H1 (cell line): ENCODE data around the gene DBF4B. TPM values are rescaled to one million over a fixed set of nuclear protein-coding genes. Genes with fewer than 3 reads are reported as not detected.

Experiments used
- EZH2 ChIP-seq: fragments of 200-600 bp; sonication (generic); IDR thresholded peaks from 2 replicates; pipeline ENCODE4 v1.7.1; 2012; ENCODE audit warnings: low read depth, mild to moderate bottlenecking, moderate library complexity, low read length, inconsistent platforms; ENCODE audit not compliant: severe bottlenecking
- FOSL1 ChIP-seq: IDR thresholded peaks from 2 replicates; pipeline ENCODE4 v1.6.1; 2011; ENCODE audit warnings: mild to moderate bottlenecking, low read depth, low read length, moderate library complexity; ENCODE audit not compliant: insufficient read depth
- HDAC2 ChIP-seq, 2 experiments: fragments of 300-600 bp in 1 of 2; sonication (generic) in 1 of 2; IDR thresholded peaks; 2 replicates each; pipeline ENCODE4 v1.6.1; 2011 to 2012; ENCODE audit warnings: low read depth in 2 of 2, low read length in 2 of 2, mild to moderate bottlenecking in 2 of 2, moderate library complexity in 2 of 2, borderline replicate concordance in 1 of 2, inconsistent platforms in 1 of 2
- polyA plus RNA-seq, 7 experiments: library from polyadenylated mRNA; depleted of rRNA in 3 of 7; stranded (reverse) in 5 of 7; unstranded in 2 of 7; fragments of >200 nt in 5 of 7; fragments of 200-250 nt in 2 of 7; gene quantifications; 1 replicate in 5 of 7; 2 replicates in 1 of 7; 4 replicates in 1 of 7; pipeline versions ENCODE4 v1.2.1 to v1.2.3, GENCODE V29; 2011 to 2013; ENCODE audit warnings: missing spikeins in 2 of 7, mixed read lengths in 2 of 7
- total RNA-seq: library from RNA; stranded (reverse); fragmentation: NEBNext Ultra II Directional; extraction: Animal tissue kit (Norgen Biotek cat#: 25700); gene quantifications from 2 replicates; pipeline ENCODE4 v1.2.1, GENCODE V29; 2021
- TF ChIP-seq, protein P1 (sequence below): IDR thresholded peaks from 2 replicates; pipeline ENCODE4 v1.6.1; 2011; ENCODE audit warnings: low read length, improper control_type of control experiment

Gene DBF4B
- total and polyA plus RNA-seq, 2 of the 8 experiments (the other 6 are each of a cell fraction or from before 2014, with no cell fraction given), result 20.2 to 26.9 TPM

DNA sequence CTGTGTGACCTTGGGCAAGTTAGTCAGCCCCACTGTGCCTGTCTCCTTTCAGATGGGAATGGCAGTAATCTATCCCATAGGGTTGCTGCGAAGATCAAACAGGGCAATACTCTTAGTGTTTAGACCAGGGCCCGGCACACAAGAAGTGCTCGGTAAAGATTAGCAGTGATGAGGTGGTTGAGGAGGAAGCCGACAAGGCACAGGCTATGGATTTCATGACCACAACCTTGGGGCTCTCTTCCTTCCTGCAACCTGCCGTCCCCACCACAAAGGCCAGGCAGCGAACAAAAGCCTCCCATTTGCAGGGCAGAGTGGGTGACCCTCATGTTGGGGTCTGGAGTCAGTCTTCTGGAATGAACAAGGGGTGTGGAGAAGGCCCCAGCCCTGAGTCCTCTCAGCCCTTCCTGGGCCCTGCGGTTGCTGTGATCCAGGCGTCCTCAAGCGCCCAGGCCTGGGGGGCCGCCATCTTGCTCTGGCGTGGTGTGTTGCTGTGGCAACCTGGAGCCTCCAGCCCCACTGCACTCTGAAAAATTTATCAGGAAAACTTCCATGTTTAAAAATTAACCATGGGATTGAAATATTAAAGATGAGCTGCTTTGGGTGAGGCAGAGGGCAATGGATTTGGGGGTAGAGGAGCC lies 60.2 kb downstream of the DBF4B start (continued):
- TF ChIP-seq HDAC2 (IDR thresholded peaks at IDR 0.05; ENCODE audit: borderline replicate concordance in 1 of 2, low read depth in 2 of 2, low read length in 2 of 2) (no peak), EZH2 (no peak), FOSL1 (no peak)
- TF ChIP-seq, protein P1, sequence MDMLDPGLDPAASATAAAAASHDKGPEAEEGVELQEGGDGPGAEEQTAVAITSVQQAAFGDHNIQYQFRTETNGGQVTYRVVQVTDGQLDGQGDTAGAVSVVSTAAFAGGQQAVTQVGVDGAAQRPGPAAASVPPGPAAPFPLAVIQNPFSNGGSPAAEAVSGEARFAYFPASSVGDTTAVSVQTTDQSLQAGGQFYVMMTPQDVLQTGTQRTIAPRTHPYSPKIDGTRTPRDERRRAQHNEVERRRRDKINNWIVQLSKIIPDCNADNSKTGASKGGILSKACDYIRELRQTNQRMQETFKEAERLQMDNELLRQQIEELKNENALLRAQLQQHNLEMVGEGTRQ, result no peak
